GM21717 (cell line): ENCODE results near the gene LRRC7.

Experiments
- ATAC-seq: cut with Tn5 transposase; IDR thresholded peaks from one replicate; pipeline ENCODE4 v1.9.1; 2021; ENCODE audit warnings: mild to moderate bottlenecking, moderate library complexity; ENCODE audit not compliant: unreplicated experiment

LRRC7 gene

DNA sequence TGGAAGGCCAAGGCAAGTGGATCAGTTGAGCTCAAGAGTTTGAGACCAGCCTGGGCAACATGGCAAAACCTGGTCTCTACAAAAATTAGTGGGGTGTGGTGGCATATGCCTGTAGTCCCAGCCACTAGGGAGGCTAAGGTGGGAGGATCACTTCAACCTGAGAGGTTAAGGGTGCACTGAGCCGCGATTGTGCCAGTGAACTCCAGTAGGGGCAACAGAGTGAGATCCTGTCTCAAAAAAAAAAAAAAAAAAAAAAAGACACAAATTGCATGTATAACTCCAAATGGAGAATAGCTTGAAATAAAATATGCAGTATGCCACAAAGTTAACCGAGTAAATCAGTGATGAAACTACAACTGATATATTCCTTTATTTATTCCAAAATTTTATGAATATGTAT, 586.0 kb downstream of the LRRC7 start:
- no peak for ATAC-seq

DNA sequence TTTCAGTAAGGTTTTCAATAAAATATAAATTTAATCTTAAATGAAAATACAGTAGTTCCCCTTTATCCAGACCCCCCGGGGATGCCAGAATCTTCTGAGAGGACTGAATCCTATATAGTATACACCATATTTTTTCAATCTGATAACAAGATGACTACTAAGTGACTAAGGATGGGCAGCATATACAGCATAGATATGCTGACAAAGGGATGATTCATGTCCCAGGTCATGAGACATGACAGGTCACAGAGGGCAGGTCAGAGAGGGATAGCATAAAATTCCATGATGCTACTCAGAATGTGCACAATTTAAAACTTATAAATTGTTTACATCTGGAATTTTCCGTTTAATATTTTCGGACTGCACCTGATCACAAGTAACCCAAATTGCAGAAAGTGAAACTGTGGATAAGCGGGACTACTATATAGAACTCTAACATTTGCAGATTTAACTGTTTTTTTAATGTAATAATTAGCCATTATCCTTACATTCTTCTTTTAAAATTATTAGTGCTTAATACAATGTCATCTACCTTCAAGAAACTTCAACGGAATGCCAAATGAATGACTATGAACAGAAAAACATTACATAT, 588.9 kb downstream of the LRRC7 start:
- no peak for ATAC-seq

DNA sequence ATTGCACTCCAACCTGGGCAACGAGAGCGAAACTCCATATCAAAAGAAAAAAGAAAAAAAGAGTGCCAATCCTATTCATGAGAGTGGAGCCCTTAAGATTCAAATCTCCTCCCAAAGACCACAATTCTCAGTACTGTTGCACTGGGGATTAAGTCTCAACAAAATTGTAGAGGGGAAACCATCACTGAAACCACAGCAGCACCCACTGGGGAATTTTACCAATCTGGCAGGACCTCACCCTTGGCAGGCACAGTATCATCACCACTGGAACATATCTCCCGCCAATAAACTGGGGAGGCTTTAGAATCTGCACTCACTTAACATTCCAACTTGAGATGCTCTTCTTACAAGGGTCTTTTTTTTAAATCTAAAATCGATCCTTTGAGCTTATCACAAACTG, 596.6 kb downstream of the LRRC7 start:
- no peak for ATAC-seq

DNA sequence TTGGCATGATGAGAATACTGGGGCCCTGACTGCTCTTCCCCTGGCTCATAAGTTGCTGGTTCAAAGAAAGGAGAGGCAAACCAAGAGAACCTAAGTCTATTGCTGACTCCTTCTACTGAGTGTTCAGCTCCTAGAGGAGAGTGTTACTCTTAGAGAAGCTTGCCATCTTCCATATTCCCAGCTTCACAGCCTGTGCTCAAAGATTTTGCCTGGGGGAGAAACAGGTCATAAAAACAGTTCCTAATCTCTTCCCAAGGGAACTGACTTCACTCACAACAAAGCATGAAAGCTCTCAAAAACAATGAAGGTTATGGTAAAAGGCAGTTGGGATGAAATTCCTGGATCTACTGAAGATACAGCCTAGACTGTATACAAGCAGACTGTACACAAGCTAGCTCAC, 600.6 kb downstream of the LRRC7 start:
- no peak for ATAC-seq

DNA sequence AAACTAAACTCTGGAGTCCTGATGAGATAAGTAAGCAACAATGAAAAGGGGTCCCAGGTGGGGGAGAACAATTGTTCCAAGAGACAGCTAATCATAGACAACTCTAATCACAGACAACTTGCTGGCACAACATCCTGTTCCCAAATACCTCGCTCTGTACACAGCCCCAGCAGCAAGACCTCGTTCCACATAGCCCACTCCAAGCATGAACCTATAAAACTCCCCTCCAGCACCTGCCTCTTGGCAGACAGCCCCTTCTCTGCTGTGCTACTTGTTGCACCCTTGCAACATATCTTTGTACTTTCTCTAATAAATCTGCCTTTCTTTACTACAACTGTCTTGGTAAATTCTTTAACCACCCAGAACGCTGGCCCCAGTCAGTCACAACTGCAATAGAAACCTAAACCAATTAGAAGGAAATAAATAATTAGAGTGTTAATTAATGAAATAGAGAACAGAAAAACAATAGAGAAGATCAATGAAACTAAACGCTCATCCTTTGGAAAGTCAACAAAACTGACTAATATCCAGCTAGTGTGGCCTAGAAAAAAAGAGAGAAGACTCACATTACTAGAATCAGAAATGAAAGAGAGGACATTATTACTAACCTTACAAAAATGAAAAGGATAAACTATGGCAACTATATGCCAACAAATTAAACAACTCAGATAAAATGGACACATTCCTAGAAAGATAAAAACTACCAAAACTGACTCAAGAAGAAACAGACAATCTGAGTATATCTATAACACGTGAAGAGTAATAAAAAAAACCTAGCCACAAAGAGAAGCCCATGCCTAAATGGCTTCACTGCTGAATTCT, 601.5 kb downstream of the LRRC7 start:
- ATAC-seq: no peak

DNA sequence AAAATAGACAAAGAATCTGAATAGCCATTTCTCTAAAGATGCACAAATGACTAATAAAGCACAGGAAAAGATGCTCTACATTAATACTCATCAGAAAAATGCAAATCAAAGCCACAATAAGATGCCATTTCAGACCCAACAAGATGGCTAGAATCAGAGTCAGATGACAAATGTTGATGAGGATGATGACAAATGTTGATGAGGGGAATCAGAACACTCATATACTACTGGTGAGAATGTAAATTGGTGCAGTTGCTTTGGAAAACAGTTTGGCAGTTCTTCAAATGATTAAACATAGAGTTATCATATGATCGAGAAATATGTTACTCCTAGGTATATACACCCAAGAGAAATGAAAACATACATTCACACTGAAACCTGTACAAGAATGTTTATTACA, 603.8 kb downstream of the LRRC7 start:
- ATAC-seq: no peak
